Measurements from ENCODE around the gene ALDH1A2.

ALDH1A2 gene

DNA sequence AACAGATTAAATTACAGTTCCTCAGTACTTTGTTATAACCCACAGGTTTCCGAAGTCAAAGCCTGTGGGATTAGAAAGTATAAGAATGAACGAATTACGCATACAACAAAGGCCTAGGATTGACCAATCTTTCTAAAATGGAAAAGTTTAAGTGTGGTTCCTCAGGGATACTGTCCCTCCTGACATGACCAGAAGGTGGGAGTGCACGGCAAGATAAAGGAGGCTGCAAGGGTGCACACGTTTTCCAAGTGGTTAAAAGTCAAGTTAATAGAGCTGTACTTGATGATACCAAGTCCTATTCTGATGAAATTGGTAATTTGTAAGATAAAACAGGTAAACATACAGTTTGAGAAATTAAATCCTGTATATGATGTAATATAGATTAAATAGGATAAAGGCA is 96.2 kb downstream of the ALDH1A2 start:
- CTCF ChIA-PET, result interaction anchor here (0.5 kb wide), 1 partner anchor 759 kb away, joined by 3 read pairs; no protein-coding TSS in a partner anchor
- Mint-ChIP-seq H3K36me3 (no peaks in the 10 kb centered on the region), H3K4me3 (no peak overlapping the region), H3K4me1 (no peaks in the 10 kb centered on the region), H3K27ac (no peak overlapping the region), H3K9me3 (no peaks in the 10 kb centered on the region), H3K27me3 (peaks cover 4% of the 10 kb centered on the region)
- DNase-seq, result no peak

DNA sequence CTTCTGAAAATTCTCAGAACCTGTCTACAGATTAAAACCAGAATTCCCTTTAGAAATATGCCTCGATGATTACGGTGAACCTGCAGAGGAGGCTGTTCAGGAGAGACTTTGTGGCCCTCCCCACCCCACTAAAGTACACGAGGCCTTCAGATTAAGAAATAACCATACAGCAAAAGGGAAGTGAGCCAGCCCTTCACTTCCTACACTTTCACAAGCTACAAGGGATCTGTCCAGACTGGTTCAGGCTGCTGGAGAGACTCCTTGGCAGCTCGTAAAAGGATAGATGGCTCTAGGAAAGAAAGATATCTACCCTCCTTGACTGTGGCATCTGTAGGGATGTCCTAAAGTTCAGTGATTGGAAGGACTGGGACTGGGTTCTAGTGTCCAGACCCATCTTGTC is 102.6 kb downstream of the ALDH1A2 start:
- Mint-ChIP-seq H3K27ac (no peak overlapping the region), H3K36me3 (no peaks in the 10 kb centered on the region), H3K4me1 (no peaks in the 10 kb centered on the region), H3K27me3 (peaks cover 12% of the 10 kb centered on the region), H3K4me3 (no peak overlapping the region), H3K9me3 (no peaks in the 10 kb centered on the region)
- no peak for DNase-seq
- CTCF ChIA-PET, result no interaction called here

DNA sequence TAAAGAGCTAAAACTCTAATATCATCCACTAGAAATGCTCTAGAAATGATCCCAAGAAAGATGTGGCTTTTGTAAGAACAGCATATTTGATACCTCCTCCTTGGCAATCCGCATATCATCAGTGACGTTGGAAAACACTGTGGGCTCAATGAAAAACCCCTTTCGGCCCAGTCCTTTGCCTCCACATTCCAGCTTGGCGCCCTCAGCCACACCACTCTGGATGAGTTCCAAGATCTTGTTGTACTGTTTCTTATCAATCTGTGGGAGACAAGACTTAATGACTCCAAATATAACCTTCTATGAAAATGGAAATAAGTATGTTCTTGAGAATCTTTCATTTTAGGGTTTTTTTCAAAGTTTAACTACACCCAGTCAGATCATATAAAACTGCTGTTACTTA is 103.6 kb downstream of the ALDH1A2 start:
- DNase-seq, result no peak
- Mint-ChIP-seq H3K27ac (no peak overlapping the region), H3K36me3 (no peaks in the 10 kb centered on the region), H3K4me3 (no peak overlapping the region), H3K27me3 (peaks cover 10% of the 10 kb centered on the region), H3K9me3 (no peaks in the 10 kb centered on the region), H3K4me1 (no peaks in the 10 kb centered on the region)
- CTCF ChIA-PET, result no interaction called here

DNA sequence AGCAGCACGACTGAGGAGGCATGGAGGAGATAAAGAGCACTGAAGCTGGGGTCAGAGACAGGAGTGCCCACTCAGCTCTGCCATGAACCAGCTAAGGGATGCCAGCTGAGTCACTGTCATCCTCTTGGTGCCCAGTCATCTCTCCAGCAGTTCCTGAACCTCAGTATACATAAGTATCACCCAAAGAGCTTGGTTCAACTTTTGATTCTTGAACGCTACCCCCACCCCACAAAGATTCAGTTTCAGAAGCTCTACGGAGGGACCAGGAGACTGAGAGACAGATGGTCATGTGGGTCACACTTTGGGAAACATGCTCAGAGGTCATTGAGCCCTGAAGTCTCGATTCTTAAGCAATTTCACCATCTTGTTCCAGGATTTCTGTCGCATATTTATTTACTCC is 108.4 kb downstream of the ALDH1A2 start:
- Mint-ChIP-seq H3K4me1 (no peaks in the 10 kb centered on the region), H3K4me3 (no peak overlapping the region), H3K27ac (no peak overlapping the region), H3K27me3 (peaks cover 17% of the 10 kb centered on the region), H3K36me3 (no peaks in the 10 kb centered on the region), H3K9me3 (no peaks in the 10 kb centered on the region)
- no peak for DNase-seq
- CTCF ChIA-PET, result interaction anchor here (0.6 kb wide), 1 partner anchor 109 kb away, joined by 3 read pairs; no protein-coding TSS in a partner anchor

DNA sequence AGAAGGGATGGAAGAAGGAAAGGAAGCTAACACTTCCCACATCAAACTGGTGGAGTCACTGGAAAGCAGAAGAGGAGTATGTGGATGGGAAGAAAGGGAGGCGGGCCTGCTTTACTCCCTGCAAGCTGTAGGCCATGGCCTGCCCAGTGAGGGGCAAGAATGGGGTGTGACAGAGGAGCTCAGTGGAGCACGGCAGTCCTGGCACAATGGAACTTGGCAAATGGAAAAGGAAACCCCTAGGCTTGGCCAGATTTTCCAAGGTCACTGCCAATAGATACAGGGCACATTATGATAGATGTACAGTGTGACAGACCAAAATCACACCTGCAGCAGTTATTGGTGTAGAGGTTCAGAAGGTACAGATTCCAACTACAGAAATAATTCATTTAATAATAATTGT is 111.6 kb downstream of the ALDH1A2 start:
- peaks cover 12% of the 10 kb centered on the region for H3K27me3 Mint-ChIP-seq
- no peak overlapping the region for H3K27ac Mint-ChIP-seq
- no peaks in the 10 kb centered on the region for H3K4me1 Mint-ChIP-seq
- no peaks in the 10 kb centered on the region for H3K9me3 Mint-ChIP-seq
- no peaks in the 10 kb centered on the region for H3K36me3 Mint-ChIP-seq
- no peak for DNase-seq
- H3K4me3 Mint-ChIP-seq, result no peak overlapping the region
- CTCF ChIA-PET, result no interaction called here

DNA sequence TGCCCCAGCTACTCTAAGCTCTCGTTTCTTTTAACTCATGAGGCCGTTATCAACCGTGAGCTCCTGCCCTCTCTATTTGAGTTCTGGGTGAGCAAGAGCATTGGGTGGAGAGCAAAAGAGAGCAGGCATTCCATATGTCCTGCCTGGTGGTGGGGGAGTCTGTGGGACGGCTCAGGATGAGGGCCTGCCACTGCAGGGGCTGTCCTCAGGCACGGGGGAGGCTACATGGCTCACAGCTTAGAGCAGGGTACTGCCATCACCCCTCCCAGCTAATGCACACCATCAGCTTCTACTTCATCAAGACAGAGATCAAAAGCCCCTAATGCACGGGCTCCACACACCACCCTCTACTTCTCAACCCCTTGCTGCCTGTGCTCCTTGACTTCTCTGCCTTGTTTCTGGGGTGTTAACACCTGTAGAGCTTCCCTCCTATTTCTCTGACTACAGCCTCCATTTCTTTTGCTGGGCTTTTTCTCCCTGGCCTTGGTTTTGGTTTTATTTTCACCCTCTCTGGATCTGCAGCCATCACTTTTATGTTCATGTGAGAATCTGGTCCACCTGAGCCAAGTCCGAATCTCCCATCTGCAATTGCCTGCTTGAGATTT is 114.1 kb downstream of the ALDH1A2 start:
- Mint-ChIP-seq H3K9me3 (no peaks in the 10 kb centered on the region), H3K27me3 (peaks cover 3% of the 10 kb centered on the region), H3K36me3 (no peaks in the 10 kb centered on the region), H3K4me1 (no peaks in the 10 kb centered on the region), H3K27ac (no peak overlapping the region), H3K4me3 (no peak overlapping the region)
- CTCF ChIA-PET, result no interaction called here
- no peak for DNase-seq

DNA sequence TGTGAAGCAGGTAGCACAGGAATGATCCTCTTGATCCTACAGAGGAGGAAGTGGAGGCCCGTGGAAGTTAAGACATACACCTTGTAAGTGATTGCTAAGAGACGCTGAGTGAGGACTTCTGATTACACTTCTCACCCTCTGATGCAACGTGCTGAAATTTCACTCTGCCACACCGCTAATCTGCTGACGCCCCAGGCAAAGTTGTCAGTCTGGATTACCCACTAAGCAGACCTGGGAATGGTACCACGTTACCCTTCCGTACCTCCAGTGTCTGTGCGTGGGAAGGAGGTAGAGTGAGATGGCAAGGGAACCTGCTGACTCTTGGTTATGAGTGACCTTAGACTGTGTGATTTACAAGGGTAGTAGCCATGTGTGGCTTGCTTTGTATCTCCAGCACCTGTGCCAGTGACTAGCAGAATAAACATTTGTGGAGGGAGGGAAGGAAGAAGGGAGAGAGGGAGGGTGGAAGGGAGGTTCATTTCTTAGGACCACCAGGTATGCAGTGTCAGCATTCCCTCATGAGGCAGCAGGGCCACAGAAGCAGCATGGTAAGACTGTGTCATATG is 115.0 kb downstream of the ALDH1A2 start:
- Mint-ChIP-seq H3K36me3 (no peaks in the 10 kb centered on the region), H3K4me1 (no peaks in the 10 kb centered on the region), H3K27ac (no peak overlapping the region), H3K27me3 (peaks cover 3% of the 10 kb centered on the region), H3K4me3 (no peak overlapping the region), H3K9me3 (no peaks in the 10 kb centered on the region)
- DNase-seq, result no peak
- CTCF ChIA-PET, result no interaction called here

DNA sequence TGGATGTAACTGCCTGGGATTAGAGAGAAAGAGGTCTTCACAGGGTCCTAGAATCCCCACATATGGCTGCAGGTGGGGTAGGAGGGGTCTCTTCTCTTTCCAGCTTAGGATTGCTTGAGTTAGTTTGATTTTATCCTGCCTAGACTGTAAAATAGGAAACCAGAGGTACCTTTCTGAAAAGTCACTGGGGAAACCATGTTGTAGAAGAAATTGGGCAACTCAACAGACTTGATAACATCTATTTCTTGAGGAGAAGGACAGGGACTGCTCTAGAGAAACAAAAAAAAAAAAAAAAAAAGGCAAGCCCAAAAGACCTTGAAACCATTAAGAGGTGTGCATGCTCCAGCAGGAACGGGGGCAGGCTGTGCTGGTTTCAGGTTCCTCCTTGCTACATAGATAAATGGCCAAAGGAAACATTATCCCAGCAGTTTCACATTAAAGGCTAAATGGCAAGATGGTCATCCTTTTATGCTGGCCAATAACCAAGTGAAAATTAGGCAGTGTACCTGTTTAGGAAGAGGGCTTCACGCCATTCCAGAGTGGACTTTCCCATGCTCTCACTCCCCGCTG is 116.1 kb downstream of the ALDH1A2 start:
- H3K9me3 Mint-ChIP-seq, result no peaks in the 10 kb centered on the region
- no peak for DNase-seq
- no peak overlapping the region for H3K27ac Mint-ChIP-seq
- peaks cover 5% of the 10 kb centered on the region for H3K27me3 Mint-ChIP-seq
- H3K36me3 Mint-ChIP-seq, result no peaks in the 10 kb centered on the region
- no peak overlapping the region for H3K4me3 Mint-ChIP-seq
- CTCF ChIA-PET, result no interaction called here
- H3K4me1 Mint-ChIP-seq, result no peaks in the 10 kb centered on the region

DNA sequence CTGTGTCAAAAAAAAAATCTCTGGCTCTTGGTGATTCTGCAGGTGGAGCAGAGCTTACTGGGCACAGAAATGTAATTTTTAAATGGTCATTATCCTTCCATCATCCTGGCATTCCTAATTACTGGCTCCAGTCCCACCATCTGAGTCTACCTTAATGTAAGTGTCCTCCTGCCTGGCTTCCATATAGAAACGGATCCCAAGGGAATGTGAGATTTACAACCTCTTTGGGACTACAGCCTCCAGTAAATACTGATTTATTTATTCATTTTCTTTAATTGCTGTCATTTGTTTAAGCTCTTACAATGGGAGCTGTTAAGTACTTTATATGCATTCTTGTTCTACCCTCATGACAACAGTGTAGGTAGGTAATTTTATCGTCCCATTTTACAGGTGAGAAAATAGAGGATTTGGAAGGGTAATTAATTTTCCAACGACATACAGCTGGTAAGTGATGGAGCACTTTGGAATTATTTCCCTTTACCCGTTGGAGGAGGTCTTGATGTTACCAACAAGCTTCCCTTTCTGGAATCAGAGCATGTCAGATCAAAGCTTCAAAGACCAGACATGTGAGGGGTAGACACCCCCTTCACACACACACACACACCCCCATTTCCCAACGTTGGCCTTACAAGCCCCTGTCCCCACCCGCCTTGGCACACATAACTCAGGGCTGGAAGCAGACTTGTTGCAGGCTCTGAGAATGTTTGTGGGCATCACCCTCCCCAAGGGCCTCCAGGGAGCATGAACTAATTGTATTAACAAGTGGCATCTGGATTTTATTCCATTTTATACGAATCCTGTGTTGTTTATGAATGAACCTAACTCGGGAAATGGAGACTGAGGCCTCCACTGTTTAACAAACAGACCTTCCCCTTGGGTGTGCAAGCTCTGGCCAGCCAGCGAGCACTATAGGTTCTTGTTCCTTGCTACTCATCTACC is 116.9 kb downstream of the ALDH1A2 start:
- Mint-ChIP-seq H3K27me3 (peaks cover 7% of the 10 kb centered on the region), H3K4me3 (no peak overlapping the region), H3K36me3 (no peaks in the 10 kb centered on the region), H3K9me3 (no peaks in the 10 kb centered on the region), H3K27ac (no peak overlapping the region), H3K4me1 (no peaks in the 10 kb centered on the region)
- DNase-seq, result no peak
- CTCF ChIA-PET, result no interaction called here

DNA sequence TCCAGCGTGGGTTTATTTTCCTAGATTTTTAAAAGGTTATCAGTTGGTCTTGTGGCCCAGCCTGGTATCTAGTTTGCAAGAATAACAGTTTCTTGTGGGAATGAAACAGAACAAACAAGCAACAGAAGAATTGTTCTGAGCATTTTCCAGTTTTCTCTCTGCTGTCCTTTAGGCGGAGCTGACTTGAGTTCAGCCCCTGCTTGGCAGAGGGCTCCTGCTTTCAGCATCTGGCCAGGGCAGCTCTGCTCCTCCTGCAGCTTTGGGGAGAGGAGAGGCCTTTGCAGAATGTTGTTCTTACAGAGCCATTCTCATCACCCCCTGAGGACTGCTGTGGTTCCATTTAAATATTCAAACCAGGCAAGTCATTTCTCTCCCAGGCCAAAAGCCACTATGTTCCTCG is 117.7 kb downstream of the ALDH1A2 start:
- Mint-ChIP-seq H3K4me1 (no peaks in the 10 kb centered on the region), H3K4me3 (no peak overlapping the region), H3K9me3 (no peaks in the 10 kb centered on the region), H3K36me3 (no peaks in the 10 kb centered on the region), H3K27ac (no peak overlapping the region), H3K27me3 (peaks cover 8% of the 10 kb centered on the region)
- DNase-seq, result no peak
- CTCF ChIA-PET, result no interaction called here

DNA sequence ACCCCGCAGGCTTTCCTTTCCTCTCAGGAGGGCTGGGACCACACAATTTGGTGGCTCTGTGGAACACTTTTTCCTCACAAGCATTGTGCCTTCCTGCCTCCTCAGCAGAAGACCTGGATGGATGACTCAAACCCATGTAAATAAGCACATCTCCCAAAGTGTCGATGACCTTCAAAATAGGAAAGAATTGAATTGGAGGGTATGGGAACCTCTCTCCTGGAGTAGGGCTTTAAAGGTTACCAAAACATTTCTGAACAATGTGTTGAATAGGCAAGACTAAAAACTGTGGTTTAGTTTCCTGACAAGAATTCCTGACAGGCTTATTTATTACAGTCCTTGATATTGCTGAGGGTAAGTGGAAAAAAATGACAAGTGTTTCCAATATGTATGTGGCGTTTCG is 118.2 kb downstream of the ALDH1A2 start:
- Mint-ChIP-seq H3K27ac (no peak overlapping the region), H3K36me3 (no peaks in the 10 kb centered on the region), H3K4me1 (no peaks in the 10 kb centered on the region), H3K27me3 (peaks cover 8% of the 10 kb centered on the region), H3K4me3 (no peak overlapping the region), H3K9me3 (no peaks in the 10 kb centered on the region)
- no peak for DNase-seq
- CTCF ChIA-PET, result no interaction called here

DNA sequence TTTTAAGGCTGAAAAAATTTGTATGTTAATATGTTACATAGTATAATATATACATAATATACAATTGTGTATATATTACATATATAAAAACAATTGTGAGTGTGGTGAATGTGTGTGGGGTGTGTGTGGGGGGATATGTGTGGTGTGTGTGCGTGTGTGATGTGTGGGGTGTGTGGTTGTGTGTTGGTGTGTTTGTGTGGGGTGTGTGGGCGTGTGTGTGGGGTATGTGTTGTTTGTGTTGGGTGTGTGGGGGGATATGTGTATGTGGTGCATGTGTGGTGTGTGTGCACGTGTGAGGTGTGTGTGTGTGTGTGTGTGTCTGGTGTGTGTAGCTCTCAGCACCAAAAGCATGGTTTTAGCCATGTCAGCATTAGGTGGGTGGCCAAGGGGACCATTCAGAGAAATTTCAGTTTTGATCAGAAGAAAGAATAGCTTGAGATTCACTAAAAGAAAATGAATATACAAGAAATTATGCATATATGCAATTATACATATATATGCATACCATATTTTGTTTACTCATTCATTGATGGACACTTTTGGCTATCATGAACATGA is 118.9 kb downstream of the ALDH1A2 start:
- CTCF ChIA-PET, result no interaction called here
- Mint-ChIP-seq H3K4me3 (no peak overlapping the region), H3K27ac (no peak overlapping the region), H3K36me3 (no peaks in the 10 kb centered on the region), H3K9me3 (no peaks in the 10 kb centered on the region), H3K4me1 (no peaks in the 10 kb centered on the region), H3K27me3 (peaks cover 14% of the 10 kb centered on the region)
- no peak for DNase-seq

DNA sequence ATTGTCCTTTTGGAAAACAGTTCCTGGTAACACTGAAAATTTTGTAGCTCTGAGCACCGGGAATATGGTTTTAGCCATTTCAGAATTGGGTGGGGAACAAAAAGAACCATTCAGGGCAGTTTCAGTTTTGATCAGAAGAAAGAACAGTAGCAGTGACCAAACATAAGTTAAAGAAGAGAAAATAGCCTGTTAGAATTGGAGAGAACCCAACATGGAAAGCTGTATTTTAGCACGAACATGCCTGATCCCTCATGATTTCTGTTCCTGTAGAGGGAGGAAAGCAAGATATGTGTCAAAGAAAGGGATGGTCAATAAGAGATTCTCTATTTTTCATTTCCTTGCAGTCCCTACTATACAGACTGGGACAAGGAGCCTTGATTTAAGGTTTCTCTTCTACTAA is 119.9 kb downstream of the ALDH1A2 start:
- CTCF ChIA-PET, result no interaction called here
- Mint-ChIP-seq H3K9me3 (no peaks in the 10 kb centered on the region), H3K36me3 (no peaks in the 10 kb centered on the region), H3K27me3 (peaks cover 14% of the 10 kb centered on the region), H3K4me1 (no peaks in the 10 kb centered on the region), H3K4me3 (no peak overlapping the region), H3K27ac (no peak overlapping the region)
- no peak for DNase-seq

DNA sequence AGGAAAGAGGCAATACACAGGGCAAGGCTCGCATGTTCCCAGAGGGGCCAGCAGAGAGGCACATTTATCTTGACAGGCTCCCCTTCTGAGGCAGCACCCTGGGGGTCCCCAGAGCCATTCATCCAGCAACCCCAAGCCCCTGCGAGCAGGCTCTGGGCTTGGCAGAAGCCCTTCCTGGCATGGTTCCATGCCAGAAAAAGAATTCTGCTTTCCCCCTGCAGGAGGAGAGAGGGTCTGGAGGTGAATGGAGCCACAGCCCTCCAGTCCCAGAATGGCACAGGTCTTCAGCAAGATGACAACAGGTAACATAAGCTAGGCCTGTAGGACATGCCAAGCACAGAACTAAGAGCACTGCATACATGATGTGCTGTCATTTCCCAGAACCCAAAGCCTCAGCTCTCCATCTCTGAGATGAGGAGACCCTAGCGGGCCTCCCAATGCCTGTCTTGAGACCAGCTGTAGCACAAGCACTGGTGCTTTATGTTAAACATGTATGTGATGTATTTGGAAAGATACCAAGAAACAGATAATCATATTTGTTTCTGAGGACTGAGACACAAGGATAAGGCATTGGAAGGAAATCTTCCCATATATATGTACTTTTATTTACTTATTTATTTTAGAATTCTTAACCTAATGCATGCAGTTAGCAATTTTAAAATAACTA is 121.6 kb downstream of the ALDH1A2 start:
- Mint-ChIP-seq H3K27ac (no peak overlapping the region), H3K36me3 (no peaks in the 10 kb centered on the region), H3K4me3 (no peak overlapping the region), H3K4me1 (no peaks in the 10 kb centered on the region), H3K27me3 (peaks cover 14% of the 10 kb centered on the region), H3K9me3 (no peaks in the 10 kb centered on the region)
- DNase-seq, result no peak
- CTCF ChIA-PET, result interaction anchor here (1.0 kb wide), 1 partner anchor 83 kb away, joined by 3 read pairs; no protein-coding TSS in a partner anchor

Data from activated naive CD4-positive, alpha-beta T cell treated with anti-CD3 and anti-CD28 coated beads, Interleukin-2, amount 10 ng/mL, durations not matched to agents 7 days and 5 days (primary cell).